GM08714 (cell line): Measurements from ENCODE around the gene STK10.

Experiments
- H3K4me3 ChIP-seq: fragments of 200-500 bp; sonication (Bioruptor generic); 2 replicates; pipeline ENCODE4 v1.5.1; 2014; ENCODE audit warnings: mild to moderate bottlenecking, low read length, inconsistent platforms
- ZNF274 ChIP-seq: IDR thresholded peaks from 2 replicates; pipeline ENCODE4 v1.6.1; 2012; ENCODE audit warnings: mild to moderate bottlenecking, low read depth, low read length

The STK10 gene

GRCh38 chr5:172106511-172107356 is 81.3 kb downstream of the STK10 start:
- no peak overlapping the region for H3K4me3 ChIP-seq
- TF ChIP-seq ZNF274 = no peak

GRCh38 chr5:172105811-172106210 is 82.2 kb downstream of the STK10 start:
- TF ChIP-seq ZNF274 = no peak
- H3K4me3 ChIP-seq = no peak overlapping the region

DNA sequence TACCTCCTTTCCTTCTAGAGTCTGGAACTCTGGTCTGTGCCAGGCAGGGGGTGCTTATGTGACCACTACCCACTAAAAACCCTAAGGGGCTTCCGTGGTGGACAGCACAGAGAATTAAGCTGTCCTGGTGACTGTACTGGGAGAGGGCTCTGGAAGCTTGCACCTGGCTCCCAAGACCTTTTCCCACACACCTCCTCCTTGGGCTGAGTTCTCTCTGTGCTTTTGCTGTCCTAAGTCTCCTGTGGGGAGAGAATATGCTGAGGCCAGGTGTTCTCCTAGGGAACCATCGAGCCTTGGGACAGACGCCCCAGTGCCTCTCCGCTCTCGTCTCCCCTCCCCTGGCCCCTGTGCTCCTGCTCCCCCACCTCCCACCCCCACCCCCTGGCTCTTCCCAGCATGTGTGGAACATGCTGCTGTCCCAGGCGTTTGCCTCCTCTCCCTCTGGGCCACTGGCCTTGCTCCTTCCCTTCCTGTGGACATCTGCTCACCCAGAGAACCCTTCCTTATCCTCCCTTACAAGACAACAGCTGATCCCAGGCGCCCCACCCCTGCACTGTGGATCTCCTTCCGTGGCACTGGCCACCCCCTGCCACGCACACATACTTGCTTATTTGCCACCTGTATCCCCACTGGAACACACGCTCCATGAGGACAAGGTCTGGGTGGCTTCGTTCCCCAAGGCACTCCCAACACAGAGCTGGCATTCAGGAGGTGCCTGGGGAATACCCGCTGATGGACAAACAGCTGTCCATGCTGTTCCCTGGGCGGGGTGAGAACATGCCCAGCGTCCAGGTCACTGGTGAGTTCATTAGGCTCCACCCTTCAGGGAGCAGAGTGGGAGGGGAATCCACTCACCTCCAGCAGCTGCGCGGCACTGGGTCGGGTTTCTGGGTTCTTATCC is 83.0 kb downstream of the STK10 start:
- no peak for TF ChIP-seq ZNF274
- H3K4me3 ChIP-seq = no peak overlapping the region

- TF ChIP-seq ZNF274 = no peak
- H3K4me3 ChIP-seq = no peak overlapping the region
These were observed 84.0 kb downstream of the STK10 start for GRCh38 chr5:172104021-172104420.

DNA sequence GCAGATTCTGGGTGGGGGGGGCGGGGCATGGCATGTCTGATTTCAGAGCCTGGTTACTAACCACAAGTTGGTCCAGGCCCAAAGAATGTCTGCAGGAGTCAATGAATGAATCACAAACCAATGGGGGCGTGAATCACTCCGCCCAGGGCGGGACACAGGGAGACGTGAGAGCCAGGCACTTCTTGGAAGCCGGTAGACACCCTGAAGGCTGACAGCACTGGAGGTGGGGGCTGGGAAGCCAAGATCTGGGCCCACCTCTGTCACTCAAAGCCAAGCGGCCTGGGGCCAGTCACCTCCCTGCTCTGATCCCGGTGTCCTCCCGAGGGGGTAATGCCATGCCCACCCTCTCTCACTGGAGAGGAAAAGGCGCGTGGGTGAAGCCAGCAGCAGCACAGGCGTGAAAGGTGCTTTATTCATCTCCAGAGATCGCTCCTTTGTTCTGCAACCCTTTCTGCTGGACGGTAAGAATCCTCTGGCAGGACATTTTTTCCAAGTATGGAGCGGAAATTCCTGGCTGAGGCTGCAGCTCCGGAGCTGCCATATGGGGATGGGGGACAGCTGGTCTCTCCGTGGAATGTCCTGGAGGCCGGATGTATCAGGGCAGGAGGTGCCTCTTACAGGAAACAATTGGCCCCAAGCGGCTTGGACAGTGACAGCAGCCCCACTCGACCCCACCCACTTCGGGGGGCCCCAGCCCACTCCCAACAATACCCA is 85.0 kb downstream of the STK10 start:
- no peak for TF ChIP-seq ZNF274
- H3K4me3 ChIP-seq = no peak overlapping the region

GRCh38 chr5:172102218-172102870 is 85.7 kb downstream of the STK10 start:
- no peak overlapping the region for H3K4me3 ChIP-seq
- TF ChIP-seq ZNF274 = no peak

- TF ChIP-seq ZNF274 = no peak
- no peak overlapping the region for H3K4me3 ChIP-seq
These were observed 86.3 kb downstream of the STK10 start for GRCh38 chr5:172101547-172102217.

DNA sequence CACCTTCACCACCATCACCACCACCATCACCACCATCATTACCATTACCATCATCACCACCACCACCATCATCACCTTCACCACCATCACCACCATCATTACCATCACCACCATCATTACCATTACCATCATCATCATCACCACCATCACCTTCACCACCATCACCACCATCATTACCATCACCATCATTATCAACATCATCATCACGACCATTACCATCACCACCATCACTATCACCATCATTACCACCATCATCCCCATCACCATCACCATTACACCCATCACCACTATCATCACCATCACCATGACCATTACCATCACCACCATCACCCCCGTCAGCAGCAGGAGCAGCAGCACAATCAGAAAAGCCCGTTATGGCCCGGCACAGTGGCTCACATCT is 89.1 kb downstream of the STK10 start:
- H3K4me3 ChIP-seq = no peak overlapping the region
- no peak for TF ChIP-seq ZNF274

GRCh38 chr5:172098046-172098445 is 90.0 kb downstream of the STK10 start:
- TF ChIP-seq ZNF274 = no peak
- H3K4me3 ChIP-seq = no peak overlapping the region

DNA sequence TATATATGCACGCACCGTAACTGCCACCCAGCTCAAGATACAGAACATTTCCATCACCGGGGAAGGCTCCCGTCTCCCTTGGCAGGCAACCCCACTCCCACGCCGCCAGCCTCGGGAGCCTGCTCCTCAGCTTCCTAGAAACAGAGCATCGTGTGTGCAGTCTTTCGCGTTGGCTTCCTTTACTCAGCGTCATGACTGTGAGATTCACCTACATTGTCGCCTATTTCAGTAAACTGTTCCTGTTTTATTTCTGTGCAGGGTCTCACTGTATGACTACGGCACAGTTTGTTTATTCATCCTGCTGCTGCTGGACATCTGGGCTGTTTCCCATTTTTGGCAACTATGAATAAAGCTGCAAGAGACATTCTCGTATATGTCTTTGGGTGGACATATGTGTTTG is 90.7 kb downstream of the STK10 start:
- TF ChIP-seq ZNF274 = no peak
- no peak overlapping the region for H3K4me3 ChIP-seq

DNA sequence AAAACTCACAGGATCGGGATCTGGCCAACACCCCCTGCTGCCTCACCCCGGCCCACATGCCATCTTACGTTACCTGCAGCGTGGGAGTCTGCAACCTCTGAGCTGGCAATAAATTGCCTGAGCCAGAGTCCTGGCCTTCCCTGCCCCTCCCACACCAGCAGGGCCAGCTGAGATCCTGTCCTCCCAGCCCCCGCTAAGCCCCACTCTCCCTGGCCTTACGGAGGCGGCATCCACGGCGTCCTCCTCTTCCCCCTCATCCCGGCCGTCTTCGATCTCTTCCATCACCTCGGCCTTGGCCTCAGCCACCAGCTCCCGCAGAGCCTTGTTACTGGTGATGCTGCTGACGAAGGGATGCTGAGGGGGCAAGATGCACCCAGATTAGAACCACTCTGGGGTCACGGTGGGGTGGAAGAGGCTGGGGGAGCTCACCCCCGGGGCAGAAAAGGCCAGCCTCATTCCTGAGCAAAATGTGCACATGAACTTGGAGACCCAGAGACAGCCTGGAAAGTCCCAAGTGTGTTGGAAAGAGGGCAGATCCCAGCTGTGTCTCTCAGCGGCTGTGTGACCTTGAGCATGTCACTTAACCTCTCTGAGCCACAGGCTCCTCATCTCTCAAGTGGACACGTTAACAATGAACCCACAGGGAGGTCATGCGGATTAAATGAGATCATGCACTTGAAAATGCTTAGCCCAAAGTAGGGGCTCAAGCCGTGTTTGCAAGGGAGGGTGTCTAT is 91.7 kb downstream of the STK10 start:
- no peak for TF ChIP-seq ZNF274
- H3K4me3 ChIP-seq = no peak overlapping the region

DNA sequence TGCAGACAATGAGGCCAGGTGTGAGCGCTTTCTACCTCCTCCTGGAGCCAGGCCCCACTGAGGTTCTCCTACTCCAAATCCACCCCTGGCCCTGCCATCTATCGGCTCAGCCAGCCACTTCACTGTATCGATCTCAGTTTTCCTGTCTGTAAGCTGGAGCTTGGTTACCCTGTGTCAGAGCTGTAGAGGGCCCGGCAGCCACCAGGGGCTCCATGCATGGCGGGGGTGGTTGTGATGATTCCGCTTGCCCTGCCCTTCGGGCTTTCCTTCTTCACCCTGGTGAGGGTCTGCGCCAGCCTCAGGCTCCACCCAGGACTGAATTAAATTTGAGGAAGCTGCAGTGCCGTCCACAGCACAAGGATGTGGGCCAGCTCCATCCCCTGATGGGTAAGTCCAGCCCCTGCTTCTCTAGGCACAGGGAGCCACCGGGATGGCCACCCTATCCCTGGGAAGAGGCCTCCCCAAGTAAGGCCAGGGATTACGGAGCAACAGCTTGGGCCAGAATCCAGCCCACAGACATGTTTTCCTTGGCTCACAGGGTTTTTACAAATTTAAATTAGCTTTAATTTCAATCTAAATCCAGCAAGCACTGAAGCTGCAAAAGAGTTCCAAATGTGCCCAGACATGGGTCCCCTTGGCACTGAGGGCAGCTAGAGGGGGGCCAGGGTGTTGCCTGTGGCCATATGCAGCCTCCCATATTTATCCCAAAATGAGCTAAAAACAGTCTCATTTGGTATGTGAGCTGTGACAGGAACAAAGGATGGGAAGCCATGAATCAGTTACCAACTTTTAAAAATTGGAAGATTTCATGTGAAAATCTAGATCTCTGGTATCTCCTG is 92.4 kb downstream of the STK10 start:
- no peak for TF ChIP-seq ZNF274
- H3K4me3 ChIP-seq = no peak overlapping the region

DNA sequence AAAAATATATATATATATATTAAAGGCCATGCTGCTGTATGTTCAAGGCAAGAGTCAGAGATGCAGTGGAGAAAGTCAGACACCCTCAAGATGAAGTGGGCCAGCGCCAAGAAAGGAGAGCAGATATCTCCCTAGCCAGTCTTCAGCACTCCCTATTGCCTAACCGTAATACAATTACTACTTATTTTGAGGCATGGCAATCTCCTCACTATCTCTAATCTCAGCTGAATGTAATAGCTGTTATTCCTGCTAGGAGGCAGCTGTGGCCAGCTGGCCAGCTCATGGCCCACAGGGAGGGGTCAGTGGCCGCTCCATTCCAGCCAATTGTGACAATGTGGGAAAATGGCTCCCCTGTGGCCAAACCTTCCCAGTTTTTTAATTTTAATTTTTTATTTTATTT is 94.1 kb downstream of the STK10 start:
- no peak overlapping the region for H3K4me3 ChIP-seq
- TF ChIP-seq ZNF274 = no peak
